H1 (cell line): Measurements from ENCODE around the gene AAMP. TPM values are rescaled to one million over a fixed set of nuclear protein-coding genes. Genes with fewer than 3 reads are reported as not detected.

Source experiments
- BCL11A ChIP-seq, 2 experiments: IDR thresholded peaks; one replicate each; pipeline ENCODE4 v1.6.1; 2011; ENCODE audit warnings: low read depth in 2 of 2, low read length in 2 of 2, mild to moderate bottlenecking in 2 of 2
- GTF2F1 ChIP-seq: IDR thresholded peaks from 2 replicates; pipeline ENCODE4 v1.6.1; 2012; ENCODE audit warnings: low read depth, low read length, improper control_type of control experiment, borderline replicate concordance
- HDAC2 ChIP-seq, 2 experiments: fragments of 300-600 bp in 1 of 2; sonication (generic) in 1 of 2; IDR thresholded peaks; 2 replicates each; pipeline ENCODE4 v1.6.1; 2011 to 2012; ENCODE audit warnings: low read depth in 2 of 2, low read length in 2 of 2, mild to moderate bottlenecking in 2 of 2, moderate library complexity in 2 of 2, borderline replicate concordance in 1 of 2, inconsistent platforms in 1 of 2
- HDAC6 ChIP-seq: IDR thresholded peaks from one replicate; pipeline ENCODE4 v1.7.1; 2012; ENCODE audit warnings: low read depth, mild to moderate bottlenecking, inconsistent platforms, low read length, moderate library complexity
- RXRA ChIP-seq: IDR thresholded peaks from 2 replicates; pipeline ENCODE4 v1.6.1; 2011; ENCODE audit warnings: low read depth, mild to moderate bottlenecking, low read length, moderate library complexity; ENCODE audit not compliant: insufficient read depth
- SIN3A ChIP-seq, 2 experiments: IDR thresholded peaks in 1 of 2; conservative IDR thresholded peaks in 1 of 2; 2 replicates each; pipeline ENCODE4 v1.6.1; 2011 to 2012; ENCODE audit warnings: low read length in 2 of 2, improper control_type of control experiment in 1 of 2, low read depth in 1 of 2, mild to moderate bottlenecking in 1 of 2
- TBP ChIP-seq: IDR thresholded peaks from 2 replicates; pipeline ENCODE4 v1.6.1; 2011; ENCODE audit warnings: low read depth, low read length, improper control_type of control experiment
- polyA plus RNA-seq, 7 experiments: library from polyadenylated mRNA; depleted of rRNA in 3 of 7; stranded (reverse) in 5 of 7; unstranded in 2 of 7; fragments of >200 nt in 5 of 7; fragments of 200-250 nt in 2 of 7; gene quantifications; 1 replicate in 5 of 7; 2 replicates in 1 of 7; 4 replicates in 1 of 7; pipeline versions ENCODE4 v1.2.1 to v1.2.3, GENCODE V29; 2011 to 2013; ENCODE audit warnings: missing spikeins in 2 of 7, mixed read lengths in 2 of 7
- total RNA-seq: library from RNA; stranded (reverse); fragmentation: NEBNext Ultra II Directional; extraction: Animal tissue kit (Norgen Biotek cat#: 25700); gene quantifications from 2 replicates; pipeline ENCODE4 v1.2.1, GENCODE V29; 2021

AAMP gene
- total and polyA plus RNA-seq, 2 of the 8 experiments (the other 6 are each of a cell fraction or from before 2014, with no cell fraction given) = 119 to 125 TPM

DNA sequence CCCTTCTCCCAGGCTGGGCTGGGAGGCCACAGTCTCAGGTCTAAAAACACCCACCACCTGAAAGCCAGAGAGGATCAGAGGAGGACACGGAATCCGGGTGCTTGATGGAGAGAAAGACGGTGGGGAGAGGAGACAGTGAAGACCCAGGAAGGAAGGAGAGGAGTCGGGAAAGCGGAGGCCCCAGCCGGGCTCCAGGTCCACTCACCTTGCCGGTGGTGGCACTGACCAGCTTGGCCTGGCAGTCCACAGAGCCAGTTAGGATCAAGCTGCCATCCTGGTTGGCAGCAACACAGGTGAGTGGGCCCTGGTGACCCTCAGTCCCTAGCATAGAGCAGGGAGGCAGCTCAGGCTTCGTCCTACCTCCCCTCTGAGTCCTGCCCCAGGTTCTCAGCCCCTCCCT is 4.3 kb downstream of the AAMP start (continued):
- TF ChIP-seq GTF2F1 (no peak), TBP (no peak), SIN3A (conservative IDR thresholded peaks at IDR 0.05 in 1 of 2, IDR thresholded peaks at IDR 0.05 in 1 of 2; ENCODE audit: low read depth in 1 of 2, low read length in 2 of 2) (no peak), HDAC6 (no peak), RXRA (no peak), HDAC2 (IDR thresholded peaks at IDR 0.05; ENCODE audit: borderline replicate concordance in 1 of 2, low read depth in 2 of 2, low read length in 2 of 2) (no peak), BCL11A (IDR thresholded peaks at IDR 0.05; ENCODE audit: low read depth in 2 of 2, low read length in 2 of 2) (no peak)
